ENCODE measurements around the gene NEAT1. TPM values are rescaled to one million over a fixed set of nuclear protein-coding genes. Genes with fewer than 3 reads are reported as not detected.

NEAT1 gene
- total RNA-seq: 1,000 to 10,000 TPM in 1 of 2 donors, 100 to 1,000 TPM in 1; 110 to 1,326 TPM

DNA sequence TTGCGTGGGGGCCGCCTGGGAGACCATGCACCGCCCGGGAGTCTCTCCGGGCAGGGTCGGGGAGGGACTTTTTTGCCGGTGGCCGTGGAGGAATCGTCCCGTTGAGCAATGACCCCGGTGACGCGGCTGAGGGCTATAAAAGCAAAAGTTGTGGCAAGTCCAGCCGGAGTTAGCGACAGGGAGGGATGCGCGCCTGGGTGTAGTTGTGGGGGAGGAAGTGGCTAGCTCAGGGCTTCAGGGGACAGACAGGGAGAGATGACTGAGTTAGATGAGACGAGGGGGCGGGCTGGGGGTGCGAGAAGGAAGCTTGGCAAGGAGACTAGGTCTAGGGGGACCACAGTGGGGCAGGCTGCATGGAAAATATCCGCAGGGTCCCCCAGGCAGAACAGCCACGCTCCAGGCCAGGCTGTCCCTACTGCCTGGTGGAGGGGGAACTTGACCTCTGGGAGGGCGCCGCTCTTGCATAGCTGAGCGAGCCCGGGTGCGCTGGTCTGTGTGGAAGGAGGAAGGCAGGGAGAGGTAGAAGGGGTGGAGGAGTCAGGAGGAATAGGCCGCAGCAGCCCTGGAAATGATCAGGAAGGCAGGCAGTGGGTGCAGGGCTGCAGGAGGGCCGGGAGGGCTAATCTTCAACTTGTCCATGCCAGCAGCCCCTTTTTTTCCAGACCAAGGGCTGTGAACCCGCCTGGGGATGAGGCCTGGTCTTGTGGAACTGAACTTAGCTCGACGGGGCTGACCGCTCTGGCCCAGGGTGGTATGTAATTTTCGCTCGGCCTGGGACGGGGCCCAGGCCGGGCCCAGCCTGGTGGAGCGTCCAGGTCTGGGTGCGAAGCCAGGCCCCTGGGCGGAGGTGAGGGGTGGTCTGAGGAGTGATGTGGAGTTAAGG lies at the start of gene NEAT1:
NEAT1 (plus strand) TSS at position 166 of the 883 bp plus-strand sequence.
- Histone ChIP-seq H3K4me1 (replicated peaks) (peaks cover 19% of the 10 kb centered on the region), H3K27me3 (replicated peaks; ENCODE audit: insufficient read depth) (no peaks in the 10 kb centered on the region), H3K4me3 (peak within 1 kb of the TSS; percentile 83 to 97), H3K9me3 (no peaks in the 10 kb centered on the region), H3K27ac (peak within 1 kb of the TSS; percentile 100), H3K36me3 (no peaks in the 10 kb centered on the region)
- 2% methylated on average over 40 of the region's 40 CpGs for WGBS
- TF ChIP-seq POLR2A (IDR thresholded peaks at IDR 0.05) (peak; percentile 97), POLR2AphosphoS5 (IDR thresholded peaks at IDR 0.05) (peak; percentile 97)
- TF ChIP-seq, protein P1, sequence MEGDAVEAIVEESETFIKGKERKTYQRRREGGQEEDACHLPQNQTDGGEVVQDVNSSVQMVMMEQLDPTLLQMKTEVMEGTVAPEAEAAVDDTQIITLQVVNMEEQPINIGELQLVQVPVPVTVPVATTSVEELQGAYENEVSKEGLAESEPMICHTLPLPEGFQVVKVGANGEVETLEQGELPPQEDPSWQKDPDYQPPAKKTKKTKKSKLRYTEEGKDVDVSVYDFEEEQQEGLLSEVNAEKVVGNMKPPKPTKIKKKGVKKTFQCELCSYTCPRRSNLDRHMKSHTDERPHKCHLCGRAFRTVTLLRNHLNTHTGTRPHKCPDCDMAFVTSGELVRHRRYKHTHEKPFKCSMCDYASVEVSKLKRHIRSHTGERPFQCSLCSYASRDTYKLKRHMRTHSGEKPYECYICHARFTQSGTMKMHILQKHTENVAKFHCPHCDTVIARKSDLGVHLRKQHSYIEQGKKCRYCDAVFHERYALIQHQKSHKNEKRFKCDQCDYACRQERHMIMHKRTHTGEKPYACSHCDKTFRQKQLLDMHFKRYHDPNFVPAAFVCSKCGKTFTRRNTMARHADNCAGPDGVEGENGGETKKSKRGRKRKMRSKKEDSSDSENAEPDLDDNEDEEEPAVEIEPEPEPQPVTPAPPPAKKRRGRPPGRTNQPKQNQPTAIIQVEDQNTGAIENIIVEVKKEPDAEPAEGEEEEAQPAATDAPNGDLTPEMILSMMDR (IDR thresholded peaks at IDR 0.05): no peak
- intact Hi-C loops (cut with DNase I): no loop called here
- DNase-seq (ENCODE audit: low spot score): peak; percentile 97

DNA sequence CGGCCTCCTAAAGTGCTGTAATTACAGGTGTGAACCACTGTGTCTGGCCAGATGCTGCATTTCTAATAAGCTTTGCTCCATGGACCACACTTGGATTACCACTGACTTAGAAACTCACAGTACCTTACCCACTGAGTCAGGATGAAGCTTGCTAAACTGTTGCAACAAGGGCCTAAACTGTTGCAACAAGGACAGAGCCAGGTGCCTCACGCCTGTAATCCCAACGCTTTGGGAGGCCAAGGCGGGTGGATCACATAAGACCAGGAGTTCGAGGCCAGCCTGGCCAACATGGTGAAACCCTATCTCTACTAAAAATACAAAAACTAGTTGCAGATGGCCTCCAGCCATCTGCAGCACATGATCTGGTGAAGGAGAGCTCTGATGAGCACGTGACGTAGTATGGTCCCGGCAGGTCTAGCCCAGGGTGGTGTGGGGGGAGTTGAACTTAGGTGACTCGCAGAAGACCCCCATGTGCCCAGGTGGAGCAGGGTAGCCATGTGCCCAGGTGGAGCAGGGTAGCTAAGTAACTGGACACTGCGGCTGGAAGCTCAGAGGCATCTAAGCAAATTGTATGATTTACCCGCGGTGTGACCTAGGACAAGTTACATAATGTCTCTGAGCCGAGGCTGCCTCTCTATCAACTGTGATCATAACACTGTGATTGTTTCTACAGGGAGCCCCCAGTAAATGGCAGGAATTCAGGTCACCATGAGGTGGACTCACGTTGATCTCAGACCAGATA lies 48.6 kb upstream of the NEAT1 start:
- Histone ChIP-seq H3K4me1 (replicated peaks) (no peaks in the 10 kb centered on the region), H3K27ac (no peak overlapping the region), H3K27me3 (replicated peaks; ENCODE audit: insufficient read depth) (no peaks in the 10 kb centered on the region), H3K36me3 (no peaks in the 10 kb centered on the region), H3K4me3 (no peak overlapping the region), H3K9me3 (no peaks in the 10 kb centered on the region)
- intact Hi-C loops (cut with DNase I): no loop called here
- no peak for DNase-seq (ENCODE audit: low spot score)
- TF ChIP-seq, protein P1 (IDR thresholded peaks at IDR 0.05): no peak
- TF ChIP-seq POLR2A (IDR thresholded peaks at IDR 0.05): no peak
- WGBS: 83% methylated on average over 14 of the region's 14 CpGs

DNA sequence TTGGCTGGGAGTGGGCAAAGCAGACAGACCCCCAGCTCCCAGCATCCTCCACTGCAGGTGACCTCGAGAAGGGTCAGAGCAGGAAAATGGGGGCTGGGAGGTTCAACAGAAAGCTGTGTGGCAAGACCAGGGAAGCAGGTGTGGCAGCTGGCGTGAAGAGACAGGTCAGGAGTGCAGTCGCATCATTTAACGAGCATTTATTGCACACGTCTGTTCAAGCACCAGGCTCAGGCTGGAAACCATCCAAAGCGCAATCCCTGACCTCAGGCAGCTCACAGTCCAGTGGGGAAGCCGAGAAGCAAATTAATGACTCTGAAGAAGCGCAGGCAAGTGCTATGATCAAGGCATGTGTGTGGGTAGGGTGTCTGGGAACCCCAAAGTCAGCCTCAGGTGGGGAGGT lies 47.6 kb upstream of the NEAT1 start:
- DNase-seq (ENCODE audit: low spot score): no peak
- Histone ChIP-seq H3K9me3 (no peaks in the 10 kb centered on the region), H3K27me3 (replicated peaks; ENCODE audit: insufficient read depth) (no peaks in the 10 kb centered on the region), H3K36me3 (no peaks in the 10 kb centered on the region), H3K4me3 (no peak overlapping the region), H3K27ac (no peak overlapping the region), H3K4me1 (replicated peaks) (no peaks in the 10 kb centered on the region)
- TF ChIP-seq POLR2A (IDR thresholded peaks at IDR 0.05): no peak
- TF ChIP-seq, protein P1 (IDR thresholded peaks at IDR 0.05): no peak
- TF ChIP-seq POLR2AphosphoS5 (IDR thresholded peaks at IDR 0.05): no peak
- intact Hi-C loops (cut with DNase I): loop anchor here (5.0 kb wide), 1 partner anchor 152 kb away; the partner anchor contains the start of gene SCYL1
- 61% methylated on average over 8 of the region's 8 CpGs for WGBS

DNA sequence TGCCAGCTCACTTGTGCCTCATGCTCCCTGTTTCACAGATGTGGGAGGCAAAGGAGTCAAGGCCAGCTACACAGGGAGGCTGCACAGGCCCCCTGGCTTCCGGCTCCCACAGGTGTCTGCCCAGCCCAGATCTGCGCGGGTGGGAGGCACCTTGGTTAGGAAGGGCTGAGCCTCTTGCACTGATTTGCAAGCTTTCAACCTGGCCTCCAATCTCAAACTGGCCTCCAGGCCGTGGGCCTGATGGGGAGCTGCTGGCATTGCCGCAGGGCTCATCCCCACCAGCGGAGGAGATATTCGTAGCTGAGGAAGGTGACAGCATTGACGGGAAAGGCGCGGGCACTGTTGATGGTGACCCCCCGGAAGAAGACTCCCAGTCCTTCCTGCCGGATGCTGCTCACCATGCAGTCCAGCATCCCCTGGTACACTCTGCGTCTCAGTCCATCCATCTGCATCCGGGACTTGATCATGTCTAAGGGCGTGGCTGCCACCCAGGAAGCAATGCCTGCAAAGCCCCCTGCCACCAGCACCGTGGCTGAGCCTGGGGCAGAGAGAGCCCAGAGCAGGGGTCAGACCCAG lies 46.4 kb upstream of the NEAT1 start:
- no peak overlapping the region for H3K27ac ChIP-seq
- intact Hi-C loops (cut with DNase I): loop anchor here (5.0 kb wide), 1 partner anchor 151 kb away; the partner anchor contains the start of gene SCYL1
- no peaks in the 10 kb centered on the region for H3K9me3 ChIP-seq
- no peaks in the 10 kb centered on the region for H3K4me1 ChIP-seq (replicated peaks)
- H3K4me3 ChIP-seq: no peak overlapping the region
- TF ChIP-seq POLR2AphosphoS5 (IDR thresholded peaks at IDR 0.05) (no peak), POLR2A (IDR thresholded peaks at IDR 0.05) (no peak)
- TF ChIP-seq, protein P1 (IDR thresholded peaks at IDR 0.05): no peak
- no peaks in the 10 kb centered on the region for H3K27me3 ChIP-seq (replicated peaks; ENCODE audit: insufficient read depth)
- WGBS: 85% methylated on average over 16 of the region's 16 CpGs
- no peak for DNase-seq (ENCODE audit: low spot score)
- no peaks in the 10 kb centered on the region for H3K36me3 ChIP-seq
